ENCODE results near the gene RYR2.

DNA sequence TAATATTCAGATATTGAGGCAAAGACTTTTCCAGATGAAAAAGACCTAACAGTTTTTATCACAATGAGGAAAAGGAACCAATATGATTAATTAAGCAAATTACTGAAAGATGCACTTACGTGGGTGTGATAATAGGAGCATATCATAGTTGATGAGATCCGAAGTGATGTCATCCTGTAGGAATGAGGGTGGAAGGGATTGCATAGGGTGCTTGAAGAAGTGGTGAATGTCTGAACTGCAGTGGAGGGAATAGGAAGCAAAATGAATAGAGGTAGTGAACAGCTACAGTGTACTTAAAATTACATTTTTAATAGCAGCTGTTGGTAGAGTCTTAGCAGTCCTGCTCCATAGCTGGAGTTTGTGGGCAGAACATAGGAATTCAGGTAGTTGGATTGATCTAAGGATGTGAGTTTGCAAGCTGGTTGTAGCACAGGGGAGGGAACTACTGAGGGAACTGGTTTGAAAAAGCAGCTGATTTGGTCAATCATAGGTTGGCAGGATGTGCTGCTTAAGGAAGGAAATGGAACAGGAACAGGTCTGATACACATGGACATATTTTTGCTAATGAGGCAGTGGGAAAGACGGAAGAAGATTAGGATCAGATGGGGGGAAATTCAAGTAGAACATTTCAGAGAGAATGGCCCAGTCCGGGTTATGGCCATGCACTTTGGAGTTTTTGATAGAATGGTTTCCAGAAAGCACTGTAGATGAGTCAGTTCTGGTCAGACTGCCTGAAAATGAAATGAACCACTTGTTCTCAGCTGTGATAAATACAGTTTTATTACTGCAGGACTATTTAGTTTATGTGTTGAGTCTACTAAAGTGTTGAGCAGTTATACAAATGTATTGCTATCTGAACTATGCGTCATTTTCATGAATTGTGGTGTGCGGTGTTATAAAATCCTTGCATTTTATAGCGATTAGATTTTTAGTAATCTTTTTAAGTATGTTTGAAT is 155.8 kb downstream of the RYR2 start:
- TF ChIP-seq GATA2 (CRISPR knock-in tag; IDR thresholded peaks at IDR 0.05) (no peak), YY1 (IDR thresholded peaks at IDR 0.05; ENCODE audit: low read depth) (no peak)
- TF ChIP-seq, protein P1, sequence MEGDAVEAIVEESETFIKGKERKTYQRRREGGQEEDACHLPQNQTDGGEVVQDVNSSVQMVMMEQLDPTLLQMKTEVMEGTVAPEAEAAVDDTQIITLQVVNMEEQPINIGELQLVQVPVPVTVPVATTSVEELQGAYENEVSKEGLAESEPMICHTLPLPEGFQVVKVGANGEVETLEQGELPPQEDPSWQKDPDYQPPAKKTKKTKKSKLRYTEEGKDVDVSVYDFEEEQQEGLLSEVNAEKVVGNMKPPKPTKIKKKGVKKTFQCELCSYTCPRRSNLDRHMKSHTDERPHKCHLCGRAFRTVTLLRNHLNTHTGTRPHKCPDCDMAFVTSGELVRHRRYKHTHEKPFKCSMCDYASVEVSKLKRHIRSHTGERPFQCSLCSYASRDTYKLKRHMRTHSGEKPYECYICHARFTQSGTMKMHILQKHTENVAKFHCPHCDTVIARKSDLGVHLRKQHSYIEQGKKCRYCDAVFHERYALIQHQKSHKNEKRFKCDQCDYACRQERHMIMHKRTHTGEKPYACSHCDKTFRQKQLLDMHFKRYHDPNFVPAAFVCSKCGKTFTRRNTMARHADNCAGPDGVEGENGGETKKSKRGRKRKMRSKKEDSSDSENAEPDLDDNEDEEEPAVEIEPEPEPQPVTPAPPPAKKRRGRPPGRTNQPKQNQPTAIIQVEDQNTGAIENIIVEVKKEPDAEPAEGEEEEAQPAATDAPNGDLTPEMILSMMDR (IDR thresholded peaks at IDR 0.05), result no peak

All from SK-N-SH (cell line).